Measurements from ENCODE around the gene EPB41L3.

GRCh38 chr18:5416112-5416511 lies 127.7 kb downstream of the EPB41L3 start:
- TF ChIP-seq CTCF (IDR thresholded peaks at IDR 0.05) (no peak), POLR2A (IDR thresholded peaks at IDR 0.05) (no peak)

Data from thyroid gland (tissue), 4 donors.